ENCODE measurements around the gene NDUFB10.

Gene NDUFB10

GRCh38 chr16:1946495-1947368 lies 12.6 kb upstream of the NDUFB10 start:
- TF ChIP-seq, protein P1, sequence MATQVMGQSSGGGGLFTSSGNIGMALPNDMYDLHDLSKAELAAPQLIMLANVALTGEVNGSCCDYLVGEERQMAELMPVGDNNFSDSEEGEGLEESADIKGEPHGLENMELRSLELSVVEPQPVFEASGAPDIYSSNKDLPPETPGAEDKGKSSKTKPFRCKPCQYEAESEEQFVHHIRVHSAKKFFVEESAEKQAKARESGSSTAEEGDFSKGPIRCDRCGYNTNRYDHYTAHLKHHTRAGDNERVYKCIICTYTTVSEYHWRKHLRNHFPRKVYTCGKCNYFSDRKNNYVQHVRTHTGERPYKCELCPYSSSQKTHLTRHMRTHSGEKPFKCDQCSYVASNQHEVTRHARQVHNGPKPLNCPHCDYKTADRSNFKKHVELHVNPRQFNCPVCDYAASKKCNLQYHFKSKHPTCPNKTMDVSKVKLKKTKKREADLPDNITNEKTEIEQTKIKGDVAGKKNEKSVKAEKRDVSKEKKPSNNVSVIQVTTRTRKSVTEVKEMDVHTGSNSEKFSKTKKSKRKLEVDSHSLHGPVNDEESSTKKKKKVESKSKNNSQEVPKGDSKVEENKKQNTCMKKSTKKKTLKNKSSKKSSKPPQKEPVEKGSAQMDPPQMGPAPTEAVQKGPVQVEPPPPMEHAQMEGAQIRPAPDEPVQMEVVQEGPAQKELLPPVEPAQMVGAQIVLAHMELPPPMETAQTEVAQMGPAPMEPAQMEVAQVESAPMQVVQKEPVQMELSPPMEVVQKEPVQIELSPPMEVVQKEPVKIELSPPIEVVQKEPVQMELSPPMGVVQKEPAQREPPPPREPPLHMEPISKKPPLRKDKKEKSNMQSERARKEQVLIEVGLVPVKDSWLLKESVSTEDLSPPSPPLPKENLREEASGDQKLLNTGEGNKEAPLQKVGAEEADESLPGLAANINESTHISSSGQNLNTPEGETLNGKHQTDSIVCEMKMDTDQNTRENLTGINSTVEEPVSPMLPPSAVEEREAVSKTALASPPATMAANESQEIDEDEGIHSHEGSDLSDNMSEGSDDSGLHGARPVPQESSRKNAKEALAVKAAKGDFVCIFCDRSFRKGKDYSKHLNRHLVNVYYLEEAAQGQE (IDR thresholded peaks at IDR 0.05; ENCODE audit: insufficient read depth in 1 of 2, low read depth in 2 of 2, low read length in 2 of 2), result no peak
- no peak for TF ChIP-seq FOXP2 (optimal IDR thresholded peaks at IDR 0.05; ENCODE audit: borderline replicate concordance, extremely low read depth, extremely low read length, insufficient read depth)
- TF ChIP-seq SIN3A (IDR thresholded peaks at IDR 0.05; ENCODE audit: borderline replicate concordance, insufficient read depth, low read length), result no peak
- TF ChIP-seq POLR2AphosphoS5 (IDR thresholded peaks at IDR 0.05; ENCODE audit: low read depth, low read length), result no peak
- TF ChIP-seq TAF1 (IDR thresholded peaks at IDR 0.05; ENCODE audit: borderline replicate concordance, insufficient read depth, low read length), result no peak

DNA sequence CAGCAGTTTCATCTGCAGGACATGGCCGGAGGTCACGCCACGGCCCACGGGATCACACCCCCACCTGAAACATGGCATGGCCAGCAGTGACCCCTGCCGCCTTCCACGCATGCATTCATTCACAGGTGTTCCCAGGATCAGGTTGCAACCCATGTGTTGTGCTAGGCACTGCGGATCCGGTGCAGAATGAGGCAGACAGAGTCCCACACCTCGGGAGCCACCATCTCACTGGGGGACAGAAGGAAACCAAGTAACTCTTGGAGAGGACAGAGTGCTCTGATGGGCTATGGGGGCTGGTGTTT lies 12.0 kb upstream of the NDUFB10 start:
- no peak for TF ChIP-seq POLR2AphosphoS5 (IDR thresholded peaks at IDR 0.05; ENCODE audit: low read depth, low read length)

- TF ChIP-seq FOXP2 (optimal IDR thresholded peaks at IDR 0.05; ENCODE audit: borderline replicate concordance, extremely low read depth, extremely low read length, insufficient read depth) (no peak), TAF1 (IDR thresholded peaks at IDR 0.05; ENCODE audit: borderline replicate concordance, insufficient read depth, low read length) (no peak), POLR2AphosphoS5 (IDR thresholded peaks at IDR 0.05; ENCODE audit: low read depth, low read length) (no peak), SIN3A (IDR thresholded peaks at IDR 0.05; ENCODE audit: borderline replicate concordance, insufficient read depth, low read length) (no peak)
- TF ChIP-seq, protein P1 (IDR thresholded peaks at IDR 0.05; ENCODE audit: insufficient read depth in 1 of 2, low read depth in 2 of 2, low read length in 2 of 2), result no peak
These were observed 9.8 kb upstream of the NDUFB10 start for GRCh38 chr16:1949507-1949906.

GRCh38 chr16:1950047-1950446 lies 9.3 kb upstream of the NDUFB10 start:
- TF ChIP-seq TAF1 (IDR thresholded peaks at IDR 0.05; ENCODE audit: borderline replicate concordance, insufficient read depth, low read length), result no peak
- no peak for TF ChIP-seq SIN3A (IDR thresholded peaks at IDR 0.05; ENCODE audit: borderline replicate concordance, insufficient read depth, low read length)
- TF ChIP-seq, protein P1 (IDR thresholded peaks at IDR 0.05; ENCODE audit: insufficient read depth in 1 of 2, low read depth in 2 of 2, low read length in 2 of 2), result no peak
- TF ChIP-seq FOXP2 (optimal IDR thresholded peaks at IDR 0.05; ENCODE audit: borderline replicate concordance, extremely low read depth, extremely low read length, insufficient read depth), result no peak
- TF ChIP-seq POLR2AphosphoS5 (IDR thresholded peaks at IDR 0.05; ENCODE audit: low read depth, low read length), result no peak

DNA sequence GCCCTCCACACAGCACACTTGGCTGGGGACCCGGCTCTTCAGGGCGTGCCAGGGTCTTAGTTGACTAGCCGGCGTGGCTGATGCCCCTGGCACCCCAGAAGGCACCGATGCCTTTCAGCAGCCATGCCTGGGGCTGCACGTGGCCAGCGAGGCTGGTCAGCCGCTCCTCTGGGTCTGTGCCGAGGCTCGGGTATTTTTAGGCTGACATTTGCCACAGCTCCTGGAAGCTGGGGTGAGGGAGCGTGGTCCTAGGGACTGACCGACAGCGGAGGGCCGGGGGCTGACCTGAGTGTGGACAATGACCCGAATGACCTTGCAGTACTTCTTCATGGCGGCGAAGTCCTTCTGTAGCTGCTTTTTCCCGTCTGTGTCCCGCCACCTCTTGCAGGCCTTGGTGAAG lies 8.8 kb upstream of the NDUFB10 start:
- TF ChIP-seq, protein P1 (IDR thresholded peaks at IDR 0.05; ENCODE audit: insufficient read depth in 1 of 2, low read depth in 2 of 2, low read length in 2 of 2), result no peak
- TF ChIP-seq FOXP2 (optimal IDR thresholded peaks at IDR 0.05; ENCODE audit: borderline replicate concordance, extremely low read depth, extremely low read length, insufficient read depth) (no peak), TAF1 (IDR thresholded peaks at IDR 0.05; ENCODE audit: borderline replicate concordance, insufficient read depth, low read length) (no peak), SIN3A (IDR thresholded peaks at IDR 0.05; ENCODE audit: borderline replicate concordance, insufficient read depth, low read length) (no peak), POLR2AphosphoS5 (IDR thresholded peaks at IDR 0.05; ENCODE audit: low read depth, low read length) (no peak)

All from PFSK-1 (cell line).